HG02642 (cell line): ENCODE results near the gene KCNK6.
"Not testable (repeated sequence)": the region's sequence is repeated elsewhere in the genome, so short reads cannot be mapped to it uniquely, and the experiment has no call there.

Source experiments
- ATAC-seq: cut with Tn5 transposase; IDR thresholded peaks from one replicate; pipeline ENCODE4 v1.9.1; 2021; ENCODE audit warnings: mild to moderate bottlenecking; ENCODE audit not compliant: unreplicated experiment, poor library complexity

The KCNK6 gene

DNA sequence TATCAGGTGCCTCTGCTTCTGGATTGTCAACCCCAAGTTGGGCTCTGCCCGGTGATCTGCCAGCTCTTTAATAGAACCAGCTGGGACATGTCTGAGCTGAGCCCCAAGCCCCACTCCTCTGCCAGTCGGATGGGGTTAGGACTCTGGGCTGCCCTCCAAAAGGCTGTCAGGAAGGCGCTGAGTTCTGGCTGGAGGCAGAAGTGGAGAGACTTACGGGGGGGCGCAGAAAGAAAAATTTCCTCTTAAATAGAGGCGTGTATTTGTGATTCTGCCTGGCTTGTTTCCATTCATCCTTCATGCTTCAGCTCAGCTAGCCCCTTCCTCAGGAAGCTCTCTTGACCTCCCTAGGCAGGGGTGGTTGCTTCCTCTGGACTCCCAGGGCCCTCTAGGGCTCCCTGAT, 985 bp upstream of the KCNK6 start:
- ATAC-seq = no peak

DNA sequence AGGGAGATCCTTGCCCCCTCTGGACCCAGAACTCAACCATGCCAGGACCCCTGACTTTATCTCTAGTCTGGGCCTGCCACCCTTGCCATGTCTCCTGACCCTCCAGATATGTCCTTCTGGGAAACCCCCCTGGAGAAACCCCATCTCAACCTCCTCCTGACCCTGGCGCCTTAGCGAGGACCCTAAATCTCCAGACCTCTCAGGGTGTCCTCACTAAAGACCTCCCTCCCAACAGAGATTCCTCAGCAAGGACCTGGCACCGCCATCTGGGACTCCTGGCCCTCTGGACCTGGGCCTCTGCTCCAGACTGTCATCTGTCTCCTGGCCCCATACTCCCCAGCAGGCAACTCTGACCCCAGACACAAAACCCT, 1.3 kb downstream of the KCNK6 start:
- ATAC-seq = no peak

DNA sequence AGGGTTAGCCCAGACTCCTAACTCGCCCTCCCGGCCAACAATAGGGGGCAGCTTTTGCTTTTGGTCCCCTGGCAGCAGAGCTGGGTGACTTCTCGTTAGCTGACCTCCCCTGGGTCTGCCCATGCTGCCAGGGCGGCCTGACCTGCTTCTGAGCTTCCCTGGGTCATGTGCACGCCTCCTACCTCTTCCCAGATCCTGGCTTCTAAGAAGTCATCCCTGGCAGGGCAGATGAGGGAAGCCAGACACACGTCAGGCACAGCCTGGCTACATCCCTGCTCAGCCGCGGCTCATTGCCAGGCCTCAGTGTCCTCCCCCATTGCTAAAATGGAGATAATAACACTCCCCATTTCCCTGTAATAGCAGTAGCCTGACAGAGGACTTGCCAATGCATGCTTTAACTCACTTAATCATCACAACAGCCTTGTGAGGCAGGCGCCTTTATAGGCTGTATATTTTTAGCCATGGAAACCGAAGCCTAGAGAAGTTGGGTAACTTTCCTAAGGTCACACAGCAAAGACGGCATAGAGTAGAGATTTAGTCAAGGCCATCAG, 2.1 kb downstream of the KCNK6 start:
- no peak for ATAC-seq

DNA sequence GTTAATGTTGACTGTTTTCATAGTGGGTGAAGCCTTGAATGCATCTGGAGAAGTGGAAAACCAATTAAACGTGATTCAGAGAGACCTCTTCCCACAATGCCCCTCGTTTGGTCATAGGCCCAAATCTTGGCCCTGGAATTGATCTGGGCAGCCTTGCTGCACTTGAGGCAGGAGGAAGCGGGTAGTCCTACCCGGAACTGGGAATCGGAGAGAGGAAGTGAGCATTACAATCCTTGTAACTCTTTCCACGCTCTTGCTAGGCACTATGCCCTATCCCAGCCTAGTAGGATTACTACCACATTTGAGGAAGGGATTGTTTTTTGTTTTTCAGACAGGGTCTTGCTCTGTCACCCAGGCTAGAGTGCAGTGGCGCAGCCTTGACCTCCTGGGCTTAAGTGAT, 3.6 kb downstream of the KCNK6 start:
- no peak for ATAC-seq

DNA sequence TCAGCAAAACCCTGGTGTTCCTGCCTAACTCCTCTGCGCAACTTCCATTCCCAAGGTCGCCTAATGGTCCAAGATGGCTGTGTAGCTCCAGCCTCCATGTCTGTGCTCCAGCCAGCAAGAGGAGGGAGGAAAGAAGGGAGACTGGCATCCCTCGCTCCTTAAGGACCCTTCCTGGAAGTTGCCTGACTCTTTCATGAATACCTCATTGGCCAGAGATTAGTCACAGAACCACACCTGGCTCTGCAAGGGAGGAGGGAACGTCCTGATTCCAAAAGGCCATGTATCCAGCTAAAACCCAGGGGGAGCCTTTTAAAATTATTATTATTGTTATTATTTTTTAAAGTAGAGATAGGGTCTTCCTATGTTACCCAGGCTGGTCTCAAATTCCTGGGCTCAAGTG, 4.8 kb downstream of the KCNK6 start:
- no peak for ATAC-seq

DNA sequence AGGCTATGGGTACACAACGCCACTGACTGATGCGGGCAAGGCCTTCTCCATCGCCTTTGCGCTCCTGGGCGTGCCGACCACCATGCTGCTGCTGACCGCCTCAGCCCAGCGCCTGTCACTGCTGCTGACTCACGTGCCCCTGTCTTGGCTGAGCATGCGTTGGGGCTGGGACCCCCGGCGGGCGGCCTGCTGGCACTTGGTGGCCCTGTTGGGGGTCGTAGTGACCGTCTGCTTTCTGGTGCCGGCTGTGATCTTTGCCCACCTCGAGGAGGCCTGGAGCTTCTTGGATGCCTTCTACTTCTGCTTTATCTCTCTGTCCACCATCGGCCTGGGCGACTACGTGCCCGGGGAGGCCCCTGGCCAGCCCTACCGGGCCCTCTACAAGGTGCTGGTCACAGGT, 6.9 kb downstream of the KCNK6 start:
- no peak for ATAC-seq

DNA sequence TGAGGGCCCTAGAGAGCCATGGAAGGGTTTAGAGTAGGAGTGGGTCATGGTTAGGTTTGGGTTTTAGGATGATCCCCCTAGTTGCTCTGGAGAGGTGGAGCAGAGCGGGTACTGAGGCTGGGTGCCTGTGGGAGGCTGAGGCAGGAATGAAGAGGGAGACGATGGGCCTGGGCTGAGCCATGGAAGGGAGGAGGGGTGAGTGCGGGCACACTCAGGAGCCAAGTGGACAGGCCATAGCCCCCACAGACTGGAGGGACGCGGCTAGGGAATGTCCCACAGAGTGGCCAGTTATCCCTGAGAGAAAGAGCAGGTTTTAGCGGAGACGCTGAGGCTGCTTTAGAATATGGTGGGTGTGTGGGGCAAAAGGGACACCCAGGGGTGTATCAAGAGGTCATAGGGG, 10.0 kb downstream of the KCNK6 start:
- no peak for ATAC-seq

DNA sequence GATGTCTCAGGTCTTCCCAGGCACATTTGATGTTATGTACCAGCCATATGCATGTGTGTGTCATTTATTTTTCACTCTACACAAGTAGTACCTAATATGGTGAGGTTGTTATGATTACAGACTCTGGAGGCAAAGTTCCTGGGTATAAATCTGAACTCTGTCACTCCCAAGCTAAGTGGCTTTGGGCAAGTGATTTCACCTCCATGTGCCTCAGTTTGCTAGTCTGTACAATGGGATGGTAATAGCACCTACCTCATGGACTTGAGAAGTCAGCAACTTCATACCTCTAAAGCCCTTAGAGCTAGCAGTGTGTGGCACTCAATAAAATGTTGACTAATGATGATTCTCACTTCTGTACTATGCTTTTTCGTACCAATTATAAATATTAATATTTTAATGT, 12.1 kb downstream of the KCNK6 start:
- ATAC-seq = no peak

DNA sequence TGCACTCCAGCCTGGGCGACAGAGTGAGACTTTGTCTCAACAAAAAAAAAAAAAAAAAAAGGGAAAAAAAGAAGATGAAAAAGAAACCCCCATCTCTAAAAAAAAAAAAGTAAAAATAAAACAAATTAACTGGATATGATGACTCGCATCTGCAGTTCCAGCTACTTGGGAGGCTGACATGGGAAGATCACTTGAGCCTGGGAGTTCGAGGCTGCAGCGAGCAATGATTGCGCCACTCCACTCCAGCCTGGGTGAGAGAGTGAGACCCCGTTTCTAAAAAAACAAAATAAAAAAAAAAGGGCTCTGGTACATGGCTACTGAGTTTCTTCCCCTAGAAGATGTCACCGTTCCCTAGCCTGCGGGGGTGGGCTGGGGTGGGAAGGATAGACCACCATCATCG, 13.6 kb downstream of the KCNK6 start:
- ATAC-seq = no peak

DNA sequence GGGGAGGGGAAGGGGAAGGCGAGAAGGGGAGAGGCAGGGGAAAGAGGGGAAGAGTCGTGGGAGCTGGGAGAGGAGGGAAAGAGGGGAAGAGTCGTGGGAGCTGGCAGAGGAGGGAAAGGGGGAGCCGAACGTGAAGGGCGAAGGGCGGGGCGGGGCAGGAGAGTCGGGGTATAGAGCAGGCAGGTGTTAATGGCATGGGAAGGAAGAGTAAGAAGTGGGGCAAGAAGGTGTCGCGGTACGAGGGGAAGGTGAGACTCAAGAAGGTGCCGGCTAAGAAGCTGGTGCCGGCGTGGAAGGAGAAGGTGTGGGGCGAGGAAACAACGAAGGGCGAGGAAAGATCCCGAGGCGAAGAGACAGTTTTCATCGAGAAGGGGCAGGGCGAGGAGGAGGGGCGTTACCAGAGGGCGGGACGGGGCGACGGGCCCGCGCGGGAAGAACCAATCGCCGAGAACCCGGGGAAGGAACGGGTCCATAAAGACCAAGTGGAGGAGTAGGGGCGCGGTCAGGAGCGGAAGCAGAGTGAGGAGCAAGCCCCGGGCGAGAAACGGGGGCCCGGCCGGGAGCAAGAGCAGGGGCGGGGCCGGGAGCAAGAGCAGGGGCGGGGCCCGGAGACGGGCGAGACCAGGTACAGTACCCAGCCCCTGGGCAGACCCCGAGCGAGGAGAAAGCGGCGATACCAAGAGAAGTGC, 16.4 kb downstream of the KCNK6 start:
- peak; percentile 76 for ATAC-seq

DNA sequence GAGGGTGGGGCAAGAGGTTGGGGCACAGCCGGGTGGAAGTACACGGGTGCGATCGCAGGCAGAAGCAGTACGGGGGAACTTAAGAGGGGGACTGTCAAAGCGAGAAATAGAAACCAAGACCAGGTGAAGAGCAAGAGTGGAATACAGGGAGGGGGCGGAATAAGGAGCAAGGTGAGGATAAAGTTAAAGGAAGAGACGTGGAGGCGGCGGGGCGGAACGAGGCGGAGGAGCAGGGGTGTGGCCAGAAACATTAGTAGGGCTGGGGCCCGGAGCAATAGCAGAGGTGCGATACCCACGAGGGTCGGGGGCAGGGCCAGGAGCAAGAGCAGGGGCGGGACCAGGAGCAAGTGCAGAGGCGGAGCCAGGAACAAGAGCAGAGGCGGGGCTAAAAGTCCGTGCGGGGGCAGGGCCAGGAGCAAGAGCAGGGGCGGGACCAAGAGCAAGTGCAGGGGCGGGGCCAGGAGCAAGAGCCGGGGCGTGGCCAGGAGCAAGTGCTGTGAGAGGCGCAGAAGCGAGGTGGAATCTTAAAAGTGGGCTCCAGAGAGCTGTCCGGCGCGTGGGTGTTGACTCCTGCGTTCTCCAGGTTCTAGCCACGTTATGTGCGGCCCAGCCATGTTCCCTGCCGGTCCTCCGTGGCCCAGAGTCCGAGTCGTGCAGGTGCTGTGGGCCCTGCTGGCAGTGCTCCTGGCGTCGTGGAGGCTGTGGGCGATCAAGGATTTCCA, 17.2 kb downstream of the KCNK6 start:
- ATAC-seq = peak; percentile 57

DNA sequence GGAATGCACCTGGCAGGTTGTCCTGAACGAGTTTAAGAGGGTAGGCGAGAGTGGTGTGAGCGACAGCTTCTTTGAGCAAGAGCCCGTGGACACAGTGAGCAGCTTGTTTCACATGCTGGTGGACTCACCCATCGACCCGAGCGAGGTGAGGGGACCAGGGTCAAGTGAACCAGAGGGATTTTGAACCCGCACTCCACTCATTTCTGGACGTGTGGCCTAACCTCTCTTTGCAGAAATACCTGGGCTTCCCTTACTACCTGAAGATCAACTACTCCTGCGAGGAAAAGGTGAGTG, 17.7 kb downstream of the KCNK6 start:
- no peak for ATAC-seq

DNA sequence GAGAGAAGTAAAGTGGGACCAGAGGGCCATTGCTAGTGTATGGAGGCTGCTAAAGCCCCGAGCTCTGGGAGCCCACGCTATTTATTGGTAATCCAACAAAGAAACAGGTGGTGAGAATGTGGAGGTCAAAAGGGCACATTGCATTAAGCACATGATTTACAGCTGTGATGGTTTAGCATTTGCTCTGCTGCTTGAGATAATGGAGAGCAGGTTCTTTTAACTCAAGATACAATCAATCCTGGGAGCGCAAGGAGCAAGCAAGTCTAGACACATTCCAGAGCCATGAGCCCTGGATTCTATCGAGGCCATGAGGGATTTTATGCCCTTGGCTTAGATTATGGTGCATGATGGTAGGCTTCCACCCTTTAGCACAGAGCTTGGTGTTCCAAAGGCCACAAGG, 19.4 kb downstream of the KCNK6 start:
- not testable (repeated sequence) for ATAC-seq

DNA sequence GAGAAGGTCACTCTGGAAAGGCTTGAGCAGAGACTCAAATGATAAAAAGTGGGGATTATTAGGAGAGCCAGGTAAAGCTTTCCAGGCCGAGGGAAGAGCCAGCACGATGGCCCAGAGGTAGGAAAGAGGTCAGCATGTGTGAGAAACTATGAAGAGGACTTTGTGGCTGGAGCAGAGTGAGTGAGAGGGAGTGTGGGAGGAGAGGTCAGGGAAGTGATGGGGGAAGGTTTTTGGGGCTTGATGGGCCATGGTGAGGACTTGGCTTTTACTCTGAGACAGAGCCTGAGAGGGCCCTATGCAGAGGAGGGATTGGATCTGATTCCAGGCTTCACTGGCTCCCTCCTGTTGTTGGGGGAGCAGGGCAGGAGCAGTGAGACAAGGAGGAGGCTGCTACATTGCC, 21.3 kb downstream of the KCNK6 start:
- ATAC-seq = no peak

DNA sequence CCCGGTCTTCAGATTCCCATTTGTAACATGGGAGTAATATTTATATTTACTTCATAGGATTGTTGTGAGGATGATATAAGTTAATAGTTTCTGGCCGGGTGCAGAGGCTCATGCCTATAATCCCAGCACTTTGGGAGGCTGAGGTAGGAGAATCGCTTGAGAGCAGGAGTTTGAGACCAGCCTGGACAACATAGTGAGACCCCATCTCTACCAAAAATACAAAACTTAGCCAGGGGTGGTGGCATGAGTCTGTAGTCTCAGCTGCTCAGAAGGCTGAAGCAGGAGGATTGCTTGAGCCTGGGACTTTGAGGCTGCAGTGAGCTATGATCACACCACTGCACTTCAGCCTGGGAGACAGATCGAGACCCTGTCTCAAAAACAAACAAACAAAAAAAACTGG, 27.2 kb downstream of the KCNK6 start:
- no peak for ATAC-seq

DNA sequence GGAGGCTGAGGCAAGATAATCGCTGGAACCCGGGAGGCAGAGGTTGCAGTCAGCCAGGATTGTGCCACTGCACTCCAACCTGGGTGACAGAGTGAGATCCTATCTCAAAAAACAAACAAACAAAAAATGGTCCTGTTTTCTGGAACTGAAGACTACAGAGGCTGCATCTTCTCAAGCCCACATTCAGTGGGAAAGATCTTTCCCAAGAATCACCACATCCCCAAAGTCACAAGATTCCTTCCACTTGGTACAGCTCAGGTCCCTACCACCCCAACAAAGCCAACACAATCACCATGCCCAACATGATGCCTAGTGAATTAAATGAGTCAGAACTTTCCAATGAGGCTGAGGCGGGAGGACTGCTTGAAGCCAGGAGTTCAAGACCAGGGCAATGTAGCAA, 31.2 kb downstream of the KCNK6 start:
- ATAC-seq = no peak

DNA sequence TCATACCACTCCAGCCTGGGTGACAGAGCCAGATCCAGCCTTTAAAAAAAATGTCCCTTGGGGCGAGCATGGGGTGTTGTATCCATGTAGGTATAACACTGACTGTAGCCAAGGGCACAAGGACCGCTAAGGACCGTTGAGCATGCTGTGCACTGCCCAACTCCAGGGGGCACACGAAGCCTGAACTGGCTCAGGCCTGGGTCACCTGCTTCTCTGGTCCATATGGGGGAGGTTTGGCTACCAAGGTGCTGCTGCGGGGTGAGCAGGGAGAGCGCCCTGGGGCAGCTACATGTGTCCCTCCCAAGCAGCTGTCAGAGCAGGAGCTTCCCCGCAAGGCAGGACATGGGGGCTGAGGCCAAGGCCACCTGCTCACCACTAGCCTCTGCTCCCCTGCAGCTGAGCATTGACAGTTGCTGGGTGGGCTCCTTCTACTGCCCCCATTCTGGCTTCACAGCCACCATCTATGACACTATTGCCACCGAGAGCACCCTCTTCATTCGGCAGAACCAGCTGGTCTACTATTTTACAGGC, 32.3 kb downstream of the KCNK6 start:
- no peak for ATAC-seq

DNA sequence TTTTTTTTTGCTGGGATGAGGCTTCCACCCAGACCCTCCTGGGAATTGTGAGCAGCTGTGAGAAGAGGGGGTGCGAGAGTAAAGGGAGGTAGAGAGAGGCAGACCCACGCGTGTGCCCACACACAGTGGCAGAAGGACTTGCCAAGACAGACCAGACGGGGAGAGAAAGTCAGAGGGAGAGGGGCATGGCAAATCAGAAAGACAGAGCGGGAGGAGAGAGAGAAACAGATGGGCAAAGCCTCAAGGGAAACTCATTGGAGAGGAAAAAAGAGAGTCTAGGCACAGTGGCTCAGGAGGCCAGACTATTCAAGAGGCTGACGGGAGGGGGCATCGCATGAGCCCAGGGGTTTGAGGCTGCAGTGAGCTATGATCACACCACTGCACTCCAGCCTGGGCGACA, 33.0 kb downstream of the KCNK6 start:
- no peak for ATAC-seq

DNA sequence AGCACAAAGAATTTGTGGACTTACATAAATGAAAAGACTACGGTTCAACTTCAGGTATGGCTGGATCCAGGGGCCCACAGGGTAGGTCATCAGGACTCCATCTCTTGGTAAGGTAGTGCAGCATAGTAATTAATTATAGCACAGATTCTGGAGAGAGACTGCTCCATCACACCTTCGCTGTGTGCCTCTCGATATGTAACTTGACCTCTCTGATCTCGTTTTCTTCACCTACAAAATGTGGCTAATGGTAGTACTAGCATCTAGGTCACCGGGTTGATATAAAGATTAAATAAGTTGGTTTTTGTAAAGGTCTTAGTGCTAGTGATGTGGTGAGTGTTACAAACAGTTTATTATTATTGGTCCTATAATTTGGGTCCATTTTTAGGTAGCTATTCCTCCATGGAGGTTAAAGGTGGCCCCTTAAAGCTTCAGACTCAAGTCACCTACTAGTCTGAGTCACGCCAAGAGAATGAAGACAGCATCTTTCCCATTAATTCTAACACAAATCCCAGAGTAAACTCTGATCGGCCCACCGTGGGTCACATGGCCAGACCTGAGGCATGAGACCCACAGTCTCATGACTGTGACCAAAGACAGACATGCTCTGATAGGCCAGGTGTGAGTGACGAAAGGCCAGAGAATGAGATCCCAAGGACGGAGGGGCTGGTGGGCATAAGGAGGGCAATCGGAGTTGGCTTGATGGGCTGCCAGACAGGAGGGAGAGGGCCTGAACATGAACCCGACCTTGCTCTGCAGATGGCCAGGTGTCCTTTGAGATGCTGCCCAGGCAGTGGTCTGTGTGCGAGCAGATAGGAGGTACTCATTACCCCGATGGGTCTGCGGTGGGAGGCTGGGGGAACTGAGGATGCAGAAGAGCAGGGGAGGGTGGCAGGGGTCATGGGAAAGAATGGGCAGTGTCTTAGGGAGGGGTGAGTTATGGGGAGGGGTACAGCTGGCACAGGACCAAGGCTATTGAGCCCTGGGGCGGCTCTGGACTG, 36.4 kb downstream of the KCNK6 start:
- no peak for ATAC-seq

DNA sequence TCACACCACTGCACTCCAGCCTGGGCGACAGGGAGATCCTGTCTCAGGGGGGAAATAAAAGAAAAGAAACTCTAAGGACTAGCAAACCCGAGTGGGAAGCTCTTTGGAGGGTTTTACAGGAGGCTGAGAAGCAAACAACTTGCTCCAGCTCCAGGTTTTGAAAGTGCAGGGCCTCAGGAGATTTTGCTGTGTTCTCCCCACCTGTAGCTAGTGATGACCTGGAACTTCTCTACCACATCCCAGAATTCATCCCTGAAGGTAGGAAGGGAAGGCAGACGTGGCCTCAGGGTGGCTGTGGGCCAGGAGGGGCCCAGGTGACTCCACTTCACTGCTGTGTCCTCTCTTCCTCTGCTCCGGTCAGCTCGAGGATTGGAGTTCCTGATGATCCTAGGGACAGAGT, 38.4 kb downstream of the KCNK6 start:
- no peak for ATAC-seq
